ENCODE measurements around the gene LAPTM5. TPM values are rescaled to one million over a fixed set of nuclear protein-coding genes. Genes with fewer than 3 reads are reported as not detected.

LAPTM5 gene
- total and polyA plus RNA-seq, 10 of the 15 experiments (the other 5 are each of a cell fraction or from before 2014, with no cell fraction given) = 24.1 to 1,034 (median 687) TPM

DNA sequence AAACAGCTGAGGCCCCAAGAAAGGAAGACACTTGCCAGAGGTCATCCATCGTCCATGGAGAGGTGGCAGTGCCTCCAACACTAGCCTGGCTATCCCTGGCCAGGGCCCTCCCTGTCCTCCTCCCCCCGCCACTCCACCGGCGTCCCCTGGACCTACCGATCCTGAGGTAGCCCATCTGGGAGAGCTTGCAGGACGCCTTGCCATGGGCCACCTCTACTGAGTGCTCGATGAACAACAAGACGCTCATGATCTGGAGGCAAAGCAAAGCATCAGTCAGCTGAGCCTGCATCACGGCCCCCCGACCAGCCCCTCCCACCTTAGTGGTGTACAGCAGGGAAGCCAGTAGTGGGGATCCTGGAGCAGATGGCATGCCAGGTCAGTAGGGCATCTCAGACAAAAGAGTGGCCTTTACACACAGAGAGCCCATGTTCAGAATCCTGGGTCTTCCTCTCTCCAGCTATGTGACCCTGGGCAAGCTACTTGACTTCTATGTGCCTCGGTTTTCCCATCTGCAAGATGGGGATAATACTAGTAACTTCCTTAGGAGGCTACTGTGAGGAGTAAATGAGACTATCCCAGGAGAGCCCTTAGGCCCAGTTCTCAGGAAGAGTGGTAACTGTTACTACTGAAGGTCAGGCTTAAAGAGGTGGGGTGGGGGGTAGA is 15.1 kb downstream of the LAPTM5 start:
- Histone ChIP-seq H4K20me1 (ENCODE audit: control insufficient read depth, insufficient read depth) (peaks cover 8% of the 10 kb centered on the region; the same call in 1 of the 2 replicates), H3K9ac (ENCODE audit: control insufficient read depth, insufficient read depth, low read length) (peak overlapping the region; percentile 48; the same call in 1 of the 2 replicates), H3K79me2 (ENCODE audit: control insufficient read depth, insufficient read depth, low read length) (peaks cover 82% of the 10 kb centered on the region), H3K4me2 (ENCODE audit: control insufficient read depth, insufficient read depth) (peak overlapping the region; percentile 75), H3K27ac (ENCODE audit: control insufficient read depth, insufficient read depth) (peak overlapping the region; percentile 93), H2AFZ (ENCODE audit: control insufficient read depth, low read depth, low read length) (no peak overlapping the region), H3K9me3 (replicated peaks; ENCODE audit: control insufficient read depth, insufficient read depth, low read length) (no peaks in the 10 kb centered on the region), H3K4me3 (no peak overlapping the region; the same call in 1 of the 2 replicates), H3K36me3 (ENCODE audit: control insufficient read depth in 2 of 2, insufficient read depth in 2 of 2, low read length in 1 of 2) (peaks cover 51 to 59% of the 10 kb centered on the region in 2 experiments), H3K27me3 (replicated peaks in 1 of 2; ENCODE audit: control insufficient read depth in 2 of 2, insufficient read depth in 2 of 2, low read length in 1 of 2) (no peaks in the 10 kb centered on the region), H3K4me1 (ENCODE audit: control insufficient read depth, insufficient read depth, low read length) (peaks cover 79% of the 10 kb centered on the region)
- RAD21 ChIA-PET (ENCODE audit: unreplicated experiment) = interaction anchor here (5.7 to 14.8 kb wide), 3 partner anchors 17 to 36 kb away, joined by 71 to 462 read pairs (median 78); partner anchors contain the start of gene LAPTM5
- intact Hi-C loops (cut with micrococcal nuclease; ENCODE audit: unreplicated experiment) (loop anchor here (5.0 kb wide), 1 partner anchor 35 kb away; no protein-coding TSS in a partner anchor), in situ Hi-C loops (cut with MboI) (no loop called here)
- DNase-seq (ENCODE audit: low read depth, low spot score) = no peak
- no peak for ATAC-seq
- 89% methylated on average over 11 of the region's 11 CpGs for WGBS (ENCODE audit: insufficient coverage, insufficient replicate concordance, low lambda C conversion rate, missing lambda C conversion rate)
- POLR2A ChIA-PET = interaction anchor here (1.0 to 22.5 kb wide), 5 partner anchors 10 to 35 kb away, joined by 3 to 741 read pairs (median 45); partner anchors contain the start of gene LAPTM5
- CTCF ChIA-PET = interaction anchor here (1.9 to 16.5 kb wide), 8 partner anchors 13 to 59 kb away, joined by 7 to 161 read pairs (median 45); partner anchors contain the start of genes LAPTM5 and MATN1
- SMC1A ChIA-PET (ENCODE audit: uncharacterized antibody, unreplicated experiment) = interaction anchor here (0.8 to 24.8 kb wide), 4 partner anchors 14 to 38 kb away, joined by 3 to 556 read pairs (median 344); partner anchors contain the start of genes LAPTM5 and MATN1
- no peak for FAIRE-seq
- no TSS peak for BruUV-seq (replicated peaks)
- no peak for TF ChIP-seq HSF1 (IDR thresholded peaks at IDR 0.05; ENCODE audit: low read depth, low read length)
- no peak for TF ChIP-seq FOXK2 (IDR thresholded peaks at IDR 0.05)
- TF ChIP-seq, protein P1, sequence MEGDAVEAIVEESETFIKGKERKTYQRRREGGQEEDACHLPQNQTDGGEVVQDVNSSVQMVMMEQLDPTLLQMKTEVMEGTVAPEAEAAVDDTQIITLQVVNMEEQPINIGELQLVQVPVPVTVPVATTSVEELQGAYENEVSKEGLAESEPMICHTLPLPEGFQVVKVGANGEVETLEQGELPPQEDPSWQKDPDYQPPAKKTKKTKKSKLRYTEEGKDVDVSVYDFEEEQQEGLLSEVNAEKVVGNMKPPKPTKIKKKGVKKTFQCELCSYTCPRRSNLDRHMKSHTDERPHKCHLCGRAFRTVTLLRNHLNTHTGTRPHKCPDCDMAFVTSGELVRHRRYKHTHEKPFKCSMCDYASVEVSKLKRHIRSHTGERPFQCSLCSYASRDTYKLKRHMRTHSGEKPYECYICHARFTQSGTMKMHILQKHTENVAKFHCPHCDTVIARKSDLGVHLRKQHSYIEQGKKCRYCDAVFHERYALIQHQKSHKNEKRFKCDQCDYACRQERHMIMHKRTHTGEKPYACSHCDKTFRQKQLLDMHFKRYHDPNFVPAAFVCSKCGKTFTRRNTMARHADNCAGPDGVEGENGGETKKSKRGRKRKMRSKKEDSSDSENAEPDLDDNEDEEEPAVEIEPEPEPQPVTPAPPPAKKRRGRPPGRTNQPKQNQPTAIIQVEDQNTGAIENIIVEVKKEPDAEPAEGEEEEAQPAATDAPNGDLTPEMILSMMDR (IDR thresholded peaks at IDR 0.05 in 2 of 3, conservative IDR thresholded peaks at IDR 0.05 in 1 of 3; ENCODE audit: control insufficient read depth in 2 of 3, extremely low read depth in 1 of 3, insufficient read depth in 1 of 3, low read depth in 3 of 3, low read length in 3 of 3) = no peak
- no peak for TF ChIP-seq NFYB (IDR thresholded peaks at IDR 0.05; ENCODE audit: insufficient read depth, low read depth, low read length)
- no peak for TF ChIP-seq NR2C1 (IDR thresholded peaks at IDR 0.05)
- TF ChIP-seq CUX1 (IDR thresholded peaks at IDR 0.05; ENCODE audit: insufficient replicate concordance, low read depth, low read length) = no peak
- TF ChIP-seq CHD1 (IDR thresholded peaks at IDR 0.05; ENCODE audit: low read depth, low read length) = no peak
- no peak for TF ChIP-seq ZNF622 (IDR thresholded peaks at IDR 0.05)
- TF ChIP-seq, protein P2, sequence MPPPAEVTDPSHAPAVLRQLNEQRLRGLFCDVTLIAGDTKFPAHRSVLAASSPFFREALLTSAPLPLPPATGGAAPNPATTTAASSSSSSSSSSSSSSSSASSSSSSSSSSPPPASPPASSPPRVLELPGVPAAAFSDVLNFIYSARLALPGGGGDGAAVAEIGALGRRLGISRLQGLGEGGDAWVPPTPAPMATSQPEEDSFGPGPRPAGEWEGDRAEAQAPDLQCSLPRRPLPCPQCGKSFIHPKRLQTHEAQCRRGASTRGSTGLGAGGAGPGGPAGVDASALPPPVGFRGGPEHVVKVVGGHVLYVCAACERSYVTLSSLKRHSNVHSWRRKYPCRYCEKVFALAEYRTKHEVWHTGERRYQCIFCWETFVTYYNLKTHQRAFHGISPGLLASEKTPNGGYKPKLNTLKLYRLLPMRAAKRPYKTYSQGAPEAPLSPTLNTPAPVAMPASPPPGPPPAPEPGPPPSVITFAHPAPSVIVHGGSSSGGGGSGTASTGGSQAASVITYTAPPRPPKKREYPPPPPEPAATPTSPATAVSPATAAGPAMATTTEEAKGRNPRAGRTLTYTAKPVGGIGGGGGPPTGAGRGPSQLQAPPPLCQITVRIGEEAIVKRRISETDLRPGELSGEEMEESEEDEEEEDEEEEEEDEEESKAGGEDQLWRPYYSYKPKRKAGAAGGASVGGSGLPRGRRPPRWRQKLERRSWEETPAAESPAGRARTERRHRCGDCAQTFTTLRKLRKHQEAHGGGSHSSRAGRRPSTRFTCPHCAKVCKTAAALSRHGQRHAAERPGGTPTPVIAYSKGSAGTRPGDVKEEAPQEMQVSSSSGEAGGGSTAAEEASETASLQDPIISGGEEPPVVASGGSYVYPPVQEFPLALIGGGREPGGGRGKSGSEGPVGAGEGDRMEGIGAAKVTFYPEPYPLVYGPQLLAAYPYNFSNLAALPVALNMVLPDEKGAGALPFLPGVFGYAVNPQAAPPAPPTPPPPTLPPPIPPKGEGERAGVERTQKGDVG (CRISPR knock-in tag; IDR thresholded peaks at IDR 0.05) = no peak

Data from GM12878 (cell line).